Urinary bladder (tissue), 4 donors: ENCODE results near the gene DEDD. TPM values are rescaled to one million over a fixed set of nuclear protein-coding genes. Genes with fewer than 3 reads are reported as not detected.

ENCODE experiments used
- DNase-seq: peaks from one replicate; pipeline ENCODE4 v3.0.0-alpha.2; 2015; ENCODE audit errors: extremely low spot score
- H3K27ac ChIP-seq: one replicate; pipeline ENCODE4 v1.5.1; 2013; ENCODE audit warnings: low read depth, mild to moderate bottlenecking, moderate library complexity
- H3K36me3 ChIP-seq: one replicate; pipeline ENCODE4 v1.6.1; 2013; ENCODE audit warnings: mild to moderate bottlenecking, moderate library complexity; ENCODE audit not compliant: insufficient read depth
- H3K4me1 ChIP-seq: one replicate; pipeline ENCODE4 v1.6.1; 2013; ENCODE audit warnings: mild to moderate bottlenecking, moderate library complexity; ENCODE audit not compliant: insufficient read depth
- H3K4me3 ChIP-seq: one replicate; pipeline ENCODE4 v1.5.1; 2013; ENCODE audit warnings: low read depth, low read length
- WGBS: extraction: QIAGEN DNeasy Blood & Tissue Kit; methylation state at CpG from one replicate; pipeline ENCODE4 v1.1.7; 2013; 5-methylcytosine and 5-hydroxymethylcytosine counted together
- polyA plus RNA-seq: library from polyadenylated mRNA; stranded (reverse); fragments of 200-250 nt; gene quantifications from one replicate; pipeline ENCODE4 v1.2.3, GENCODE V29; 2013
- small RNA-seq: library from RNA; depleted of rRNA; stranded (forward); fragments of <200 nt; gene quantifications from one replicate; pipeline ENCODE3, GENCODE V24; 2014
- total RNA-seq: library from RNA; depleted of rRNA; stranded (reverse); fragments of >200 nt; gene quantifications from one replicate; pipeline ENCODE4 v1.2.3, GENCODE V29; 2014
- donor health status: healthy with polysubstance abuse.
- donor health status: healthy.

The DEDD gene
- total and polyA plus RNA-seq, 2 donors = 16.9 to 43.0 TPM

DNA sequence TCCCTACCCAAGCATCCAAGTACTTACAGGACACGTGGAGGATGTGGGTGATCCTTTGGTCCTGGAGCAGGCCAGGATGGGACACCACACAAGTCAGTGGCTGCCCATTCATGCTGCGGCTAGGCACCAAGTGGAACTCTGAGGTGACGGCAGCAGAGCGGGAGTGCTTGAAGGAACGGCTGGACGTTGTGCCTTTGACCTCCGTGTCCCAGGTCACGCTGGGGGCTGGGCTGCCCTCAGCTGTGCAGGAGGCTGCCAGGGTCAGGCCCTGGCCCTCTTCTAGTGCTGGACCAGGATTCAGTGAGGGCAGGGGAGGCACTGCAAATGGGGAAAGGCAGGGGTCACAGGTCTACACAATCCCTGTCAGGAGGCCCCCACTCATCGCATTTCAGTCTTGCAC is 55.0 kb downstream of the DEDD start:
- WGBS = 72% methylated on average over 9 of the region's 9 CpGs
- H3K36me3 ChIP-seq = no peaks in the 10 kb centered on the region
- no peak for DNase-seq
- H3K4me3 ChIP-seq = no peak overlapping the region
- H3K27ac ChIP-seq = no peak overlapping the region
- H3K4me1 ChIP-seq = no peaks in the 10 kb centered on the region

DNA sequence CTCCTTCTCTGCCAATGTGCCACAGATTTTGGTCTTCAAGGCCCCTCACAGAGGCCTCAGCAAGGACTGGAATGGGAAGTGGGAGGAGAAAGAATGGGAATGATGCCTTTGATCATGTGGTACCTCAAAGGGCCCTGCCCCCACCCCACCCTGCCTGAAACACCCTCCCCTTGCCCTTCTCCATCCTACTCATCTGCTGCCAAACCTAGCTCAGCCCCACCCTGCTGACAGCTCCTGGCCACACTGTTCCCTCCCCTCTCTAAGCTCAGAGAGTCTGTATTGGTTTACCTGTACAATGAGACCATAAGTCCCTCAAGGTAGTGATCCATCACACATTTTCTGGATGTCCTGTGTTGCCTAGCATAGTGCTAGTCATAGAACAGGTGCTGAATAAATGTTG is 56.1 kb downstream of the DEDD start:
- no peaks in the 10 kb centered on the region for H3K4me1 ChIP-seq
- H3K27ac ChIP-seq = no peak overlapping the region
- no peak overlapping the region for H3K4me3 ChIP-seq
- no peak for DNase-seq
- H3K36me3 ChIP-seq = no peaks in the 10 kb centered on the region

DNA sequence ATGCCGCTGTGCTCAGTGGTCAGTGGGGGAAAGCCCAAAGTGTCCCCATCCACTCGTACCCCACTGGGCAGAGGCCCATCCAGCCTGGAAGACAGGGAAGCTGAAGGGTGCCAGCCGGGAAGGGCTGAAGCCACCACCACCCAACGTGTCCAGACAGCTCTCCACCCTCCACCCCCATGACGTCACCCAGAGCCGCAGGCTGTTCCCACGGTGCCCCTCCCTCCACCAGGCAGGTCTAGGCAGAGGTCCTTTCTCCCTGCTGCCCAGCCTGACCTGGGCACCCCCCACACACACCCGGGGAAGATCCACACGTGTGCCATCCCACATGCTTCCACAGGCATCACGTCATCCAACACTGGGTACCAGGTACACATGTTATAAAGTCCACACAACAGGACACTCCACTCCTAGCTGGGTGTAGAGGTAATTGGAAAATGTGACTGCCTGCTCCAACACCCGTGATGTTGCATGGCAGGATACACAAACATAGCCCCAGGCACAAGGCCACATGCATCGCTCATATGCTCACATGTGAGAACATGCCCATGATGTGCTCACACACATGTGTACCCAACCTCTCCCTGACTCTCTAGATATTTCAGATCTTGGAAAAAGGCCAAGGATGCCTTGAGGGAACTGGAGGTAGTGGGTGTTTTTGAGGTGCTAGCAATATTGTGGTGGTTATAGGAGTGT is 57.6 kb downstream of the DEDD start:
- no peaks in the 10 kb centered on the region for H3K36me3 ChIP-seq
- DNase-seq = no peak
- H3K4me3 ChIP-seq = no peak overlapping the region
- H3K27ac ChIP-seq = peak overlapping the region; percentile 13
- no peaks in the 10 kb centered on the region for H3K4me1 ChIP-seq
- WGBS = 75% methylated on average over 12 of the region's 12 CpGs

DNA sequence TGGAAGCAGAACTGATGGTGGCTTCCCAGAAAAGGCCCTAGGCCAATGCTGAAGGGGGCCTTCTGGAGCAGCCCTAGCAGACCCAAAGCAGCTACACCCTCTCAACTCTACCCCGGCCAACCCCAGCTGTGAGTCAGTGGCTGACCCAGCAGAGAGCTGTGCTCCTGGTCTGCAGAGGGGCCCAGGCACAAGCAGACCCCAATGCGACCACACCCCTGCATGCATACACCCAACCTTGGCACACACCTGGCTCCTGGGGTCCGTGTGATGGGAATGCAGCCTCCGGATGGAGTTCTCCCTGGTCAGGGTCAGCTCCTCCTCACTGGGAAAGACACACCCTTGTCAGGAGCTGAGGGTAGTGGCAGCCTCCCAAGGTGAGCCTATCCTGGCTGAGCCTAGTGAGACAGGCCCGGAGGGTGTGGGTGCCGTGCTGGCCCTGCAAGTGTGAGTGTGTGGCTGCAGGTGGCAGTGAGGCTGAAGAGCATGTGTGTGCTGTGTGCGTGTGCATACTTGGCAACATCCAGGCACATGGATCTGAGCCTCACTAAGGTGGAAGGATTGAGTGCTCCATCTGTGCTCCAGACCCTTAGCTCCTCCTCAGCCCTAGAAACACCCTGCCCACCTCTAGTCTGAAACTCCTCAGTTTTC is 58.9 kb downstream of the DEDD start:
- Histone ChIP-seq H3K27ac (no peak overlapping the region), H3K4me3 (no peak overlapping the region), H3K4me1 (no peaks in the 10 kb centered on the region), H3K36me3 (no peaks in the 10 kb centered on the region)
- DNase-seq = no peak
- 71% methylated on average over 7 of the region's 7 CpGs for WGBS

DNA sequence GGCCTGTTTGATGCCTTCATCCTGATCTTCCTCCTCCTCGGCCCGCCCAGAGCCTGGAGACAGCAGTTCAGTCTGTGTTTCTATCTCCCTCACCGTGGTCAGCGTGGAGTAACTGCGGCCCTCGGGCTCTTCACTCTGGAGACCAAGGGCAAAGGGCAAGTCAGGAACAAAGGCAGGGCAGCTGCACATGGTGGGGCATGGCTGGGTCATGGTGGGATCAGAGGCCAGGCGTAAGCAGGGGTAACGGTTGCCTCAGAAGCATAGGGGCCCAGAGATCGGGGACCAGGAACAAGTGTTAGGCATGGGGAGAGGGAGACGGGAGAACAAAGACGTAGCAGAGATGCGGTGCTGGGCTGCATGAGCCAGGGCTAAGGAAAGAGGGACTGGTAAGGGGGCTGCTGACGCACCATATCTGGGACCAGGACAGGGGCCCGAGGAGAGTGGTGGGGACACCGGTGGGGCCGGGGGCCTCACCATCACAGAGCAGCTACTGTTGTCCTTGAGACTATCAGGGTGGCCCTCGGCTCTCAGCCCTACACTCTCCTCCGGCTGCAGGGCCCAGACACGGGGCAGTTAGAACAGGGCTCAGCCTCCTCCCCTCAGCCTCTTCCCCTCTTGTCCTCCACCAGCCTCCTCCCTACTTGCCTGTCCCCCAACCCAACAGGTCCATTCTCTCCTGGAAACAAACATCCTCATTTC is 59.6 kb downstream of the DEDD start:
- Histone ChIP-seq H3K4me3 (no peak overlapping the region), H3K36me3 (no peaks in the 10 kb centered on the region), H3K27ac (no peak overlapping the region), H3K4me1 (no peaks in the 10 kb centered on the region)
- DNase-seq = no peak
- WGBS = 92% methylated on average over 19 of the region's 19 CpGs

DNA sequence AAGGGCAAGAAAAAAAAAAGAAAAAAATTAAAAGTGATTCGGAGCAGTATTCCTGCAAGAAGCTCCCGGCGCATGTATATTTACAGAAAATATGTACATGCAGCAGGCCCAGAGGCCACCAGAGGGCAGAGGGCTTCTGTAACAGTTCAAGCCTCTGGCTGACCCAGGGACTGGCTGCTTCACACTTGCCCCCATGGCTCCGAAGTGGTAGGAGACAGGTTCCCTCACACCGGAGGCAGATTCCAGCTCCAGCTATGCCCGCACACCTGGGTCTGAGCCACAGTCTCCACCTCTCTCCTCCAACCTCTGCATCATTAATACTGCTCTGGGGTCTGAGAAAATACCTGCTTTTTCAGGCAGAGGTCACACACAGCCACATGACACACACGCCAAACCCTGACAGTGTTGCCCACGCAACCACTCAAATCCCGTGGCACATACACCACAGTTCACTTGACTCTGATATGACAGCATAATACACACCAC is 60.5 kb downstream of the DEDD start:
- no peaks in the 10 kb centered on the region for H3K36me3 ChIP-seq
- WGBS = 74% methylated on average over 9 of the region's 9 CpGs
- H3K4me1 ChIP-seq = no peaks in the 10 kb centered on the region
- no peak for DNase-seq
- H3K27ac ChIP-seq = no peak overlapping the region
- no peak overlapping the region for H3K4me3 ChIP-seq

Small RNA genes lying within 50 kb of the gene (small RNA-seq; reads per million reads assigned to genes)
- gene RF01225 = not detected

Other genes with a start within 250 kb of the DEDD start
- 3.4 TPM for gene ITLN1, start 247.5 kb downstream of the DEDD start, total RNA-seq
- gene ITLN1, start 247.5 kb downstream of the DEDD start, polyA plus RNA-seq = 0.56 TPM
- not detected for gene ITLN2, start 177.9 kb downstream of the DEDD start, total RNA-seq
- 0.37 TPM for gene ITLN2, start 177.9 kb downstream of the DEDD start, polyA plus RNA-seq
- 35.2 TPM for gene F11R, start 111.5 kb downstream of the DEDD start, total RNA-seq
- 23.4 TPM for gene F11R, start 111.5 kb downstream of the DEDD start, polyA plus RNA-seq
- gene TSTD1, start 93.7 kb downstream of the DEDD start, total RNA-seq = 23.1 TPM
- 36.7 TPM for gene TSTD1, start 93.7 kb downstream of the DEDD start, polyA plus RNA-seq
- 46.7 TPM for gene USF1, start 86.7 kb downstream of the DEDD start, total RNA-seq
- 55.9 TPM for gene USF1, start 86.7 kb downstream of the DEDD start, polyA plus RNA-seq
- 2.9 TPM for gene ARHGAP30, start 62.8 kb downstream of the DEDD start, total RNA-seq
- 5.1 TPM for gene ARHGAP30, start 62.8 kb downstream of the DEDD start, polyA plus RNA-seq
- 12.2 TPM for gene NECTIN4, start 43.1 kb downstream of the DEDD start, total RNA-seq
- gene NECTIN4, start 43.1 kb downstream of the DEDD start, polyA plus RNA-seq = 5.0 TPM
- 1.3 TPM for gene KLHDC9, start 34.3 kb downstream of the DEDD start, total RNA-seq
- gene KLHDC9, start 34.3 kb downstream of the DEDD start, polyA plus RNA-seq = 8.4 TPM
- 9.8 TPM for gene PFDN2, start 14.6 kb downstream of the DEDD start, total RNA-seq
- 108 TPM for gene PFDN2, start 14.6 kb downstream of the DEDD start, polyA plus RNA-seq
- gene NIT1, start 14.6 kb downstream of the DEDD start, total RNA-seq = 18.9 TPM
- gene NIT1, start 14.6 kb downstream of the DEDD start, polyA plus RNA-seq = 49.5 TPM
- 82.4 TPM for gene UFC1, start 21.3 kb upstream of the DEDD start, total RNA-seq
- 119 TPM for gene UFC1, start 21.3 kb upstream of the DEDD start, polyA plus RNA-seq
- 12.5 TPM for gene USP21, start 26.8 kb upstream of the DEDD start, total RNA-seq
- 28.4 TPM for gene USP21, start 26.8 kb upstream of the DEDD start, polyA plus RNA-seq
- 13.9 TPM for gene PPOX, start 33.8 kb upstream of the DEDD start, total RNA-seq
- 25.9 TPM for gene PPOX, start 33.8 kb upstream of the DEDD start, polyA plus RNA-seq
- gene B4GALT3, start 44.8 kb upstream of the DEDD start, total RNA-seq = 15.3 TPM
- gene B4GALT3, start 44.8 kb upstream of the DEDD start, polyA plus RNA-seq = 21.5 TPM
- 4.4 TPM for gene ADAMTS4, start 66.4 kb upstream of the DEDD start, total RNA-seq
- gene ADAMTS4, start 66.4 kb upstream of the DEDD start, polyA plus RNA-seq = 19.6 TPM
- 71.9 TPM for gene NDUFS2, start 69.7 kb upstream of the DEDD start, total RNA-seq
- gene NDUFS2, start 69.7 kb upstream of the DEDD start, polyA plus RNA-seq = 100 TPM
- gene FCER1G, start 82.6 kb upstream of the DEDD start, total RNA-seq = 15.9 TPM
- 161 TPM for gene FCER1G, start 82.6 kb upstream of the DEDD start, polyA plus RNA-seq
- gene APOA2, start 91.0 kb upstream of the DEDD start, total RNA-seq = not detected
- 5.4 TPM for gene APOA2, start 91.0 kb upstream of the DEDD start, polyA plus RNA-seq
- gene TOMM40L, start 93.4 kb upstream of the DEDD start, total RNA-seq = 6.0 TPM
- 14.3 TPM for gene TOMM40L, start 93.4 kb upstream of the DEDD start, polyA plus RNA-seq
- not detected for gene NR1I3, start 105.5 kb upstream of the DEDD start, total RNA-seq
- 0.27 TPM for gene NR1I3, start 105.5 kb upstream of the DEDD start, polyA plus RNA-seq
- gene PCP4L1, start 126.1 kb upstream of the DEDD start, total RNA-seq = 22.8 TPM
- 39.2 TPM for gene PCP4L1, start 126.1 kb upstream of the DEDD start, polyA plus RNA-seq
- 27.1 TPM for gene MPZ, start 177.3 kb upstream of the DEDD start, total RNA-seq
- gene MPZ, start 177.3 kb upstream of the DEDD start, polyA plus RNA-seq = 10.2 TPM
- gene SDHC, start 181.7 kb upstream of the DEDD start, total RNA-seq = 29.4 TPM
- gene SDHC, start 181.7 kb upstream of the DEDD start, polyA plus RNA-seq = 160 TPM
- gene CFAP126, start 235.2 kb upstream of the DEDD start, total RNA-seq = not detected
- not detected for gene CFAP126, start 235.2 kb upstream of the DEDD start, polyA plus RNA-seq